Pancreas (tissue), 10 donors: ENCODE results near the gene TCHHL1. TPM values are rescaled to one million over a fixed set of nuclear protein-coding genes. Genes with fewer than 3 reads are reported as not detected.

Experiments
- ATAC-seq, 4 donors: fragments of 200-7000 bp; cut with Tn5 transposase; one replicate each; pipeline versions ENCODE4 v1.8.0 to v1.9.1; 2020; ENCODE audit warnings: mild to moderate bottlenecking in 4 of 4, moderate library complexity in 4 of 4
- DNase-seq, 6 donors: peaks; one replicate each; pipeline ENCODE4 v3.0.0-alpha.2; 2020
- FAIRE-seq: peaks from 2 replicates; lab custom pipeline; 2012; peaks lifted over from hg19 to GRCh38; lab: Jason Lieb, UNC
- H3K27ac ChIP-seq, 4 donors: fragments of 200-600 bp; sonication (generic); 1 replicate in 3 of 4; 2 replicates in 1 of 4; pipeline versions ENCODE4 v1.5.0 to v1.8.0; 2020
- H3K27me3 ChIP-seq, 4 donors: fragments of 200-600 bp; one replicate each; pipeline ENCODE4 v1.8.0; 2021
- H3K36me3 ChIP-seq, 3 donors: fragments of 200-600 bp; sonication (generic) in 1 of 3; one replicate each; pipeline versions ENCODE4 v1.5.0 to v1.8.0; 2020 to 2021
- H3K4me1 ChIP-seq, 3 donors: fragments of 200-600 bp; one replicate each; pipeline ENCODE4 v1.8.0; 2021
- H3K4me3 ChIP-seq, 4 donors: fragments of 200-600 bp; sonication (generic) in 2 of 4; one replicate each; pipeline versions ENCODE4 v1.5.0 to v1.8.0; 2020 to 2021
- H3K9me3 ChIP-seq, 4 donors: fragments of 200-600 bp; one replicate each; pipeline ENCODE4 v1.8.0; 2021
- CTCF ChIP-seq, 4 donors: fragments of 200-600 bp; sonication (generic) in 3 of 4; IDR thresholded peaks; one replicate each; pipeline versions ENCODE4 v1.5.0 to v1.8.0; 2021; ENCODE audit warnings: antibody characterized with exemption in 4 of 4
- WGBS, 2 donors: extraction: QIAGEN DNeasy Blood & Tissue Kit; methylation state at CpG; one replicate each; pipeline ENCODE4 v1.1.7; 2013; 5-methylcytosine and 5-hydroxymethylcytosine counted together
- intact Hi-C, 3 donors: fragments of 100-400 bp; cut with DNase I; formaldehyde crosslinking; loops; one replicate each; pipeline versions ENCODE4 v1.11.1 to v1.14.2; 2022
- polyA plus RNA-seq, 2 donors: library from polyadenylated mRNA; stranded (reverse); fragments of 200-250 nt; gene quantifications; one replicate each; pipeline ENCODE4 v1.2.3, GENCODE V29; 2013
- total RNA-seq, 6 donors: library from RNA; stranded (reverse); fragmentation: NEBNext Ultra II Directional in 4 of 6; extraction: Animal tissue kit (Norgen Biotek cat#: 25700) in 4 of 6; gene quantifications; one replicate each; pipeline versions ENCODE4 v1.2.1 to v1.2.4, GENCODE V29; 2021 to 2023
- donor health status: healthy with polysubstance abuse.
- donor health status: DM: no; HTN: no; CAD: no; lungs with moderate emphysema.
- donor health status: DM: no; HTN: no; CAD: no.
- donor health status: control.
- donor health status: control.
- donor health status: Bipolar disorder and iron deficiency.
- donor health status: DM: yes; HTN: yes; CAD: no.
- donor health status: DM: no; HTN: no; CAD: no.
- donor health status: DM: no; HTN: no; CAD: no.
- donor health status: DM: yes; HTN: yes; CAD: no.

TCHHL1 gene
- total and polyA plus RNA-seq, 8 donors = not detected

- peak overlapping the region in 2 of 4 donors; percentile 27 to 60 for H3K4me3 ChIP-seq
- FAIRE-seq = no peak
- no peak overlapping the region for H3K27ac ChIP-seq
- H3K9me3 ChIP-seq = no peaks in the 10 kb centered on the region
- WGBS, 2 donors = 4 to 7% methylated on average over 31 of the region's 31 CpGs
- H3K4me1 ChIP-seq = peaks cover 0 to 6% (median 5%) of the 10 kb centered on the region in 3 donors
- H3K27me3 ChIP-seq = peaks cover 9 to 53% (median 19%) of the 10 kb centered on the region in 4 donors
- intact Hi-C loops = no loop called here
- no peak for ATAC-seq
- DNase-seq = no peak
- H3K36me3 ChIP-seq = no peaks in the 10 kb centered on the region
- no peak for TF ChIP-seq CTCF (IDR thresholded peaks at IDR 0.05)
Measured at GRCh38 chr1:152109231-152109997, 20.6 kb upstream of the TCHHL1 start.

- FAIRE-seq (no peak), ATAC-seq (no peak), DNase-seq (no peak)
- TF ChIP-seq CTCF (IDR thresholded peaks at IDR 0.05) = no peak
- Histone ChIP-seq H3K27me3 (peaks cover 9 to 52% (median 19%) of the 10 kb centered on the region in 4 donors), H3K36me3 (no peaks in the 10 kb centered on the region), H3K4me3 (peak overlapping the region in 2 of 4 donors; percentile 27 to 60), H3K27ac (no peak overlapping the region), H3K9me3 (no peaks in the 10 kb centered on the region), H3K4me1 (peaks cover 0 to 6% (median 5%) of the 10 kb centered on the region in 3 donors)
- intact Hi-C loops = no loop called here
- 14 to 21% methylated on average over 28 of the region's 28 CpGs for WGBS, 2 donors
Measured at GRCh38 chr1:152108882-152109222, 20.0 kb upstream of the TCHHL1 start.

GRCh38 chr1:152107984-152108881 lies 19.4 kb upstream of the TCHHL1 start:
- Histone ChIP-seq H3K36me3 (no peaks in the 10 kb centered on the region), H3K27ac (no peak overlapping the region), H3K27me3 (peaks cover 9 to 52% (median 18%) of the 10 kb centered on the region in 4 donors), H3K4me3 (peak overlapping the region in 1 of 4 donors; percentile 1), H3K4me1 (peaks cover 0 to 6% (median 5%) of the 10 kb centered on the region in 3 donors), H3K9me3 (no peaks in the 10 kb centered on the region)
- TF ChIP-seq CTCF (IDR thresholded peaks at IDR 0.05) = no peak
- DNase-seq (peak in 1 of 6 donors; percentile 24), ATAC-seq (no peak), FAIRE-seq (no peak)
- intact Hi-C loops = no loop called here
- 10% methylated on average over 67 of the region's 67 CpGs for WGBS, 2 donors

GRCh38 chr1:152107031-152107983 lies 18.4 kb upstream of the TCHHL1 start:
- Histone ChIP-seq H3K36me3 (no peaks in the 10 kb centered on the region), H3K9me3 (no peaks in the 10 kb centered on the region), H3K4me3 (peak overlapping the region in 1 of 4 donors; percentile 1), H3K27ac (no peak overlapping the region), H3K27me3 (peaks cover 9 to 47% (median 15%) of the 10 kb centered on the region in 4 donors), H3K4me1 (peaks cover 0 to 4% (median 2%) of the 10 kb centered on the region in 3 donors)
- 16 to 19% methylated on average over 41 of the region's 41 CpGs for WGBS, 2 donors
- no peak for TF ChIP-seq CTCF (IDR thresholded peaks at IDR 0.05)
- DNase-seq = no peak
- FAIRE-seq = no peak
- ATAC-seq = no peak
- intact Hi-C loops = no loop called here
